Measurements from ENCODE around the gene UQCRQ. TPM values are rescaled to one million over a fixed set of nuclear protein-coding genes. Genes with fewer than 3 reads are reported as not detected.
A peak's percentile ranks its signal among the peaks of the same experiment; 100 is the strongest.
"Not testable (repeated sequence)": the region's sequence is repeated elsewhere in the genome, so short reads cannot be mapped to it uniquely, and the experiment has no call there.

Gene UQCRQ
- total RNA-seq, 2 donors from 2014 or later, result 189 TPM

- H3K36me3 Mint-ChIP-seq (ENCODE audit: insufficient read depth in 2 of 2), result no peaks in the 10 kb centered on the region
- peaks cover 4% of the 10 kb centered on the region for H3K4me1 Mint-ChIP-seq (ENCODE audit: low read depth)
- no peak for DNase-seq
- H3K4me3 Mint-ChIP-seq, result no peak overlapping the region
- H3K27ac Mint-ChIP-seq, result no peak overlapping the region
- H3K27me3 Mint-ChIP-seq (ENCODE audit: low read depth), result no peaks in the 10 kb centered on the region
- no peaks in the 10 kb centered on the region for H3K9me3 Mint-ChIP-seq
- no peak for ATAC-seq (replicated peaks in 1 of 2)
Measured at GRCh38 chr5:132839426-132840301, 26.8 kb upstream of the UQCRQ start.

- Mint-ChIP-seq H3K9me3 (no peaks in the 10 kb centered on the region), H3K4me3 (no peak overlapping the region), H3K36me3 (ENCODE audit: insufficient read depth in 2 of 2) (no peaks in the 10 kb centered on the region), H3K27me3 (ENCODE audit: low read depth) (no peaks in the 10 kb centered on the region), H3K27ac (no peak overlapping the region), H3K4me1 (ENCODE audit: low read depth) (peaks cover 4% of the 10 kb centered on the region)
- no peak for ATAC-seq (replicated peaks in 1 of 2)
- DNase-seq, result no peak
Measured at GRCh38 chr5:132840313-132840712, 26.1 kb upstream of the UQCRQ start.

DNA sequence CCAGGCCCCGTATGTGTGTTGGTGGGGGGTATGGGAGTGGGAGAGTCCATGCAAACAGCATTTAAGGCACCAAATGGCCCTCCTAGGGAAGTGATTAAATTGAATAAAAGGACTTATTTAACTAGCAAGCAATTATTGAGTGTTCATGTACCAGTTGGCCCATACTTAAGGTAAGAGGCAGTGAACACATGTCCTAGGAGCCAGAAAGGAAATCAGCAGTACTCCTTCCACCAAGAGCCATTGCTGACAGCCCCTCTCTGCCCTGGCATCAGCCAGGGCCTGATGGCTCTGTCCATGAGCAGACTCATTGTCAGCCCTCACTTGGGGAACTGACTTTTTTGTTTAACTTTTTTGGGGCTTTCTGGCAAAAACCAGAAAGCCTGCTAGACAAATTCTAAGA is 25.5 kb upstream of the UQCRQ start:
- no peaks in the 10 kb centered on the region for H3K9me3 Mint-ChIP-seq
- H3K27ac Mint-ChIP-seq, result no peak overlapping the region
- no peaks in the 10 kb centered on the region for H3K27me3 Mint-ChIP-seq (ENCODE audit: low read depth)
- peaks cover 4% of the 10 kb centered on the region for H3K4me1 Mint-ChIP-seq (ENCODE audit: low read depth)
- ATAC-seq (replicated peaks in 1 of 2), result no peak
- H3K36me3 Mint-ChIP-seq (ENCODE audit: insufficient read depth in 2 of 2), result no peaks in the 10 kb centered on the region
- no peak for DNase-seq
- no peak overlapping the region for H3K4me3 Mint-ChIP-seq

DNA sequence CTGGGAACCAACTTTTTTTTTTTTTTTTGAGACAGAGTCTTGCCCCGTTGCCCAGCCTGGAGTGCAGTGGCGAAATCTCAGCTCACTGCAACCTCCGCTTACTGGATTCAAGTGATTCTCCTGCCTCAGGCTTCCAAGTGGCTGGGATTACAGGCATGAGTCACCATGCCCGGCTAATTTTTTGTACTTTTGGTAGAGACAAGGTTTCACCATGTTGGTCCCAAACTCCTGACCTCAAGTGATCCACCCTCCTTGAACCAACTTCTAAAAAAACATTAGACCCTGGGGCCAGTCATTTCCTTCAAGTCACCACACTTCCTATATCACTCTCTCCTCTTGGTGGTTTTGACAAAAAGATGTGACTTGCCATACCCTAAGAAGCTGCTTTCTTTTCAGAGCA is 25.1 kb upstream of the UQCRQ start:
- DNase-seq (no peak), ATAC-seq (replicated peaks in 1 of 2) (peak; percentile 37 to 56)
- no peaks in the 10 kb centered on the region for H3K9me3 Mint-ChIP-seq
- peaks cover 4% of the 10 kb centered on the region for H3K4me1 Mint-ChIP-seq (ENCODE audit: low read depth)
- no peaks in the 10 kb centered on the region for H3K36me3 Mint-ChIP-seq (ENCODE audit: insufficient read depth in 2 of 2)
- H3K27ac Mint-ChIP-seq, result no peak overlapping the region
- no peak overlapping the region for H3K4me3 Mint-ChIP-seq
- no peaks in the 10 kb centered on the region for H3K27me3 Mint-ChIP-seq (ENCODE audit: low read depth)

DNA sequence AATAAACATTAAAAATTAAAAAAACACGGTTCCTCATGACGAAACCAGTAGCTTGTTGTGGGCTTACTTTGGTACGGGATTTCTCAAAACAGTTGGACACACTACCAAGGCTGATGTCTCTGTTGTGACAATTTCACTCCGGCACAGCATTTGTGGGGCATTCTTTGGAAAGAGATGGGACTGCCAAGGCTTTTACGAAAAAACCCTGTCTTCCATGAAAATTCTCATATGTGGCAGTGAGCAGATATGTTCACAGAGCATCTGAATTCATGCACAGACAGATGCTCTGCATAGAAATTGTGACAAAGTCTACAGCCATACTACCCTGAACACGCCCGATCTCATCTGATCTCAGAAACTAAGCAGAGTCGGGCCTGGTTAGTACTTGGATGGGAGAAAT is 18.2 kb upstream of the UQCRQ start:
- ATAC-seq (replicated peaks in 1 of 2) (no peak), DNase-seq (no peak)
- Mint-ChIP-seq H3K27ac (no peak overlapping the region), H3K4me3 (no peak overlapping the region), H3K9me3 (no peaks in the 10 kb centered on the region), H3K36me3 (ENCODE audit: insufficient read depth in 2 of 2) (no peaks in the 10 kb centered on the region), H3K4me1 (ENCODE audit: low read depth) (peaks cover 4% of the 10 kb centered on the region), H3K27me3 (ENCODE audit: low read depth) (peaks cover 6% of the 10 kb centered on the region)

DNA sequence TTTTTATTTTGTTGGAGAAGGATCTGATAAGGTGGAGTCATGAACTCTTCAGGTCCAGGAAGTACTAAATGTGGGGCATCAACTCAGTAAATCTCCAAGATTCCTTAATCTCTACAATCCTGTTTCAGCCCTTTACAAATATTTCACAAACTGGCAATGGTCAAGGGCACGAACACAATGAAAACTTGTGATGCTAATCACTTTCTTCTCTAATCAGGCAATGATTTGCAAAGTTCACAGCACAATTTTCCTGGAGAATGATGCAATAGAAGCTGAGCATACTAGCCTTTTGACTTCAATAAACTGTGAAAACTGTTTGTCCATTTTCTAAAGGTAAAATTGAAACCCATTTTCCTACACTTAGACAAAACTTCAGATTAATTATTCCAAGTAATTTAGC is 17.1 kb upstream of the UQCRQ start:
- ATAC-seq (replicated peaks in 1 of 2) (no peak), DNase-seq (no peak)
- H3K36me3 Mint-ChIP-seq (ENCODE audit: insufficient read depth in 2 of 2), result no peaks in the 10 kb centered on the region
- H3K27ac Mint-ChIP-seq, result no peak overlapping the region
- peaks cover 4% of the 10 kb centered on the region for H3K4me1 Mint-ChIP-seq (ENCODE audit: low read depth)
- no peak overlapping the region for H3K4me3 Mint-ChIP-seq
- H3K9me3 Mint-ChIP-seq, result no peaks in the 10 kb centered on the region
- peaks cover 6% of the 10 kb centered on the region for H3K27me3 Mint-ChIP-seq (ENCODE audit: low read depth)

- H3K27ac Mint-ChIP-seq, result no peak overlapping the region
- H3K4me3 Mint-ChIP-seq, result no peak overlapping the region
- no peak for DNase-seq
- no peak for ATAC-seq (replicated peaks in 1 of 2)
- H3K9me3 Mint-ChIP-seq, result no peaks in the 10 kb centered on the region
- no peaks in the 10 kb centered on the region for H3K36me3 Mint-ChIP-seq (ENCODE audit: insufficient read depth in 2 of 2)
- H3K27me3 Mint-ChIP-seq (ENCODE audit: low read depth), result peaks cover 6% of the 10 kb centered on the region
- peaks cover 4% of the 10 kb centered on the region for H3K4me1 Mint-ChIP-seq (ENCODE audit: low read depth)
Measured at GRCh38 chr5:132850066-132850465, 16.4 kb upstream of the UQCRQ start.

- no peak overlapping the region for H3K4me3 Mint-ChIP-seq
- no peaks in the 10 kb centered on the region for H3K9me3 Mint-ChIP-seq
- H3K4me1 Mint-ChIP-seq (ENCODE audit: low read depth), result peaks cover 4% of the 10 kb centered on the region
- no peaks in the 10 kb centered on the region for H3K36me3 Mint-ChIP-seq (ENCODE audit: insufficient read depth in 2 of 2)
- ATAC-seq (replicated peaks in 1 of 2), result no peak
- no peak overlapping the region for H3K27ac Mint-ChIP-seq
- no peak for DNase-seq
- peaks cover 17% of the 10 kb centered on the region for H3K27me3 Mint-ChIP-seq (ENCODE audit: low read depth)
Measured at GRCh38 chr5:132853323-132853722, 13.1 kb upstream of the UQCRQ start.

DNA sequence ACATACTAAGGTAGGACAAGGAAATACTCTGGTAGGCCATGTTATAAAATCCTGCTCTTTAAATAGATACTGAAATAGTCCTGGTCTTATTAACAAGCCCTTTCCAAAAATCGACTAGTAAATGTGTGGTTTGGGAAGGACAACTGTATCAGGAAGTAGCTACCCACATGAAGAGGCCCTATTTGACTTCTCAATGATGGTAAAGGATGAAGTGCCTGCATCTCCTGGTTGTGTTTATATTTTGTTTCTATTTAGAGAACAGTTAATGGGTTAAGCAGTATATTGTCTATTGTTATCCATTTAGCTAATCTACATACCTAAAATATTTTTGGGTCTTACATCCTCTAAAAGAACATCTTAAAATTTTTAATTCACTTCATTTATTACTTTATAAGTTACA is 12.7 kb upstream of the UQCRQ start:
- Mint-ChIP-seq H3K9me3 (no peaks in the 10 kb centered on the region), H3K27ac (no peak overlapping the region), H3K36me3 (ENCODE audit: insufficient read depth in 2 of 2) (no peaks in the 10 kb centered on the region), H3K27me3 (ENCODE audit: low read depth) (peaks cover 17% of the 10 kb centered on the region), H3K4me1 (ENCODE audit: low read depth) (peaks cover 4% of the 10 kb centered on the region), H3K4me3 (no peak overlapping the region)
- no peak for DNase-seq
- ATAC-seq (replicated peaks in 1 of 2), result no peak

DNA sequence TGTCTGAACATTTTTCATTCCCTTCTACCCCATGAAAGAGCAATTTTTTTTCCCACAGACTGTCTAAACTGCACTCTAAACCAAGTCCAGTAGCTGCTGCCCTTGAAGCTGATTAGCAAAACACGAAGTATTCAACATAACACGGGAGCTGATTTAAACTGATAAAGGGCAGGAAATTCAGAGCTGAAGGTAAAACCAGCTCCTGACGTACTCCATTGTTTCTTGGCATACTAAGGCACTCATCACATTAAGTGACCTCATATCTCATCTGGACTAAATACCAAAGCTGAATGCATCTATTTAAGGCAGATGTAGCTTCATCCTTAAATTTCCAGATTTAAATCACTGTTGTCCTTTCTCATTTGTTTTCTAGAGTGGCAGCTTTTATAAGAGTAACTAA is 12.1 kb upstream of the UQCRQ start:
- Mint-ChIP-seq H3K27me3 (ENCODE audit: low read depth) (peaks cover 17% of the 10 kb centered on the region), H3K9me3 (no peaks in the 10 kb centered on the region), H3K36me3 (ENCODE audit: insufficient read depth in 2 of 2) (no peaks in the 10 kb centered on the region)

GRCh38 chr5:132854992-132855391 is 11.4 kb upstream of the UQCRQ start:
- H3K4me1 Mint-ChIP-seq (ENCODE audit: low read depth); DNase-seq: not testable (repeated sequence)
- peaks cover 13% of the 10 kb centered on the region for H3K27me3 Mint-ChIP-seq (ENCODE audit: low read depth)

More for the DNA sequence above, 12.1 kb upstream of the UQCRQ start:
- Mint-ChIP-seq H3K4me3 (no peak overlapping the region), H3K27ac (no peak overlapping the region), H3K4me1 (ENCODE audit: low read depth) (peaks cover 4% of the 10 kb centered on the region)
- DNase-seq, result no peak
- no peak for ATAC-seq (replicated peaks in 1 of 2)

GRCh38 chr5:132856011-132856410 is 10.4 kb upstream of the UQCRQ start:
- Mint-ChIP-seq H3K36me3 (ENCODE audit: insufficient read depth in 2 of 2) (no peaks in the 10 kb centered on the region), H3K9me3 (no peaks in the 10 kb centered on the region), H3K4me3 (no peak overlapping the region), H3K4me1 (ENCODE audit: low read depth) (no peaks in the 10 kb centered on the region), H3K27me3 (ENCODE audit: low read depth) (peaks cover 12% of the 10 kb centered on the region), H3K27ac (no peak overlapping the region)
- DNase-seq (no peak), ATAC-seq (replicated peaks in 1 of 2) (no peak)

More at GRCh38 chr5:132854992-132855391, 11.4 kb upstream of the UQCRQ start:
- H3K9me3 Mint-ChIP-seq; H3K36me3 Mint-ChIP-seq (ENCODE audit: insufficient read depth in 2 of 2); ATAC-seq (replicated peaks in 1 of 2); H3K4me3 Mint-ChIP-seq; H3K27ac Mint-ChIP-seq: not testable (repeated sequence)

DNA sequence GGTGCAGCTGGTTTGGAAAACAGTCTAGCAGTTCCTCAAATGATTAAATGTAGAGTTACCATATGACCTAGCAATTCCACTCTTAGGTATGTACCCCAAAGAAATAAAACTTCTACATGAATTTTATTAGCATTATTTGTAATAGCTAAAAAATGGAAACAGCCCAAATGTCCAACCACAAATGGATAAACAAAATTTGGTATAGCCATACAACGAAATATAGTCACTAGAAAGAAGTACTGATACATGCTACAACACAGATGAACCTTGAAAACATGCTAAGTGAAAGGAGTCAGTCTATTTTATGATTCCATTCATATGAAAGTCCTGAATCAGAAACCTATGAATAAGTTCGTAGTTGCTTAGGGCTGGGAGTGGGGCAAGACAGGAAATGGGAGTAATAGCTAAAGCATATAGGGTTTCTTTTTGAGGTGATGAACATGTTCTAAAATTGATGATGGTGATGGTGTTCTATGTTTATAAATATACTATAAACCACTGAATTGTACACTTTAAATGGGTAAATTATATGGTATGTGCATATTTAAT is 6.5 kb upstream of the UQCRQ start:
- no peak overlapping the region for H3K4me3 Mint-ChIP-seq
- peaks cover 12% of the 10 kb centered on the region for H3K27me3 Mint-ChIP-seq (ENCODE audit: low read depth)
- H3K9me3 Mint-ChIP-seq, result no peaks in the 10 kb centered on the region
- H3K27ac Mint-ChIP-seq, result no peak overlapping the region
- no peaks in the 10 kb centered on the region for H3K36me3 Mint-ChIP-seq (ENCODE audit: insufficient read depth in 2 of 2)
- no peaks in the 10 kb centered on the region for H3K4me1 Mint-ChIP-seq (ENCODE audit: low read depth)
- ATAC-seq (replicated peaks in 1 of 2) (peak in 1 of 2 donors; percentile 26), DNase-seq (no peak)

DNA sequence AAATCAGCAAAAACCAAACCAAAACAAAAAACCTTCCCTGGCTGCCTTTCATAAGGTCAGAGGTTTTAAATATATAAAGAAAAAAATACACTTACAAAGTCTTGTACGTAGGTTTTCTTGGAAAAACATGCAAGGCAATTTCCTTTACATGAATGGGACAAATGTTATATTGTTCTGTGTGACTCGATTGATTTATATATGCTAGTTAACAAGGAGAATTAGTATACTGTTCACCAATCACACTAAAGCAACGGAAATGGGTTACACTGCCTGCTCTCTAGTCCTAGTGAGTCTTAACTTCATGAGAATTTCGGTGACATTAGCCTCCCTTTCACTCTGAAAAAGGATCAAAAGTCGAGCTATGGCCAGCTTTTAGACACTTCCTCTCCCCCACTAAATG is 5.7 kb upstream of the UQCRQ start:
- H3K36me3 Mint-ChIP-seq (ENCODE audit: insufficient read depth in 2 of 2), result no peaks in the 10 kb centered on the region
- no peak for ATAC-seq (replicated peaks in 1 of 2)

More for the DNA sequence above, 5.7 kb upstream of the UQCRQ start:
- H3K4me1 Mint-ChIP-seq (ENCODE audit: low read depth), result no peaks in the 10 kb centered on the region
- no peak overlapping the region for H3K27ac Mint-ChIP-seq
- no peak overlapping the region for H3K4me3 Mint-ChIP-seq
- DNase-seq, result no peak
- peaks cover 6% of the 10 kb centered on the region for H3K27me3 Mint-ChIP-seq (ENCODE audit: low read depth)
- no peaks in the 10 kb centered on the region for H3K9me3 Mint-ChIP-seq

Data from activated T-cell treated with anti-CD3 and anti-CD28 coated beads, Interleukin-2, amount 50 U/mL, for 72 hours (primary cell).